ENCODE results near the gene GSC2.

GRCh38 chr22:19150482-19151328 lies 613 bp upstream of the GSC2 start:
- no peak for TF ChIP-seq CTCF (IDR thresholded peaks at IDR 0.05)
- no peak for TF ChIP-seq POLR2A (IDR thresholded peaks at IDR 0.05)

Data from ovary (tissue), 3 donors.